Anterior cingulate cortex (tissue), 58 donors: Measurements from ENCODE around the gene LAD1.

ENCODE experiments used
- DNase-seq, 58 donors: peaks; one replicate each; lab custom pipeline; 2025; lab: John Stamatoyannopoulos, UW

Gene LAD1

DNA sequence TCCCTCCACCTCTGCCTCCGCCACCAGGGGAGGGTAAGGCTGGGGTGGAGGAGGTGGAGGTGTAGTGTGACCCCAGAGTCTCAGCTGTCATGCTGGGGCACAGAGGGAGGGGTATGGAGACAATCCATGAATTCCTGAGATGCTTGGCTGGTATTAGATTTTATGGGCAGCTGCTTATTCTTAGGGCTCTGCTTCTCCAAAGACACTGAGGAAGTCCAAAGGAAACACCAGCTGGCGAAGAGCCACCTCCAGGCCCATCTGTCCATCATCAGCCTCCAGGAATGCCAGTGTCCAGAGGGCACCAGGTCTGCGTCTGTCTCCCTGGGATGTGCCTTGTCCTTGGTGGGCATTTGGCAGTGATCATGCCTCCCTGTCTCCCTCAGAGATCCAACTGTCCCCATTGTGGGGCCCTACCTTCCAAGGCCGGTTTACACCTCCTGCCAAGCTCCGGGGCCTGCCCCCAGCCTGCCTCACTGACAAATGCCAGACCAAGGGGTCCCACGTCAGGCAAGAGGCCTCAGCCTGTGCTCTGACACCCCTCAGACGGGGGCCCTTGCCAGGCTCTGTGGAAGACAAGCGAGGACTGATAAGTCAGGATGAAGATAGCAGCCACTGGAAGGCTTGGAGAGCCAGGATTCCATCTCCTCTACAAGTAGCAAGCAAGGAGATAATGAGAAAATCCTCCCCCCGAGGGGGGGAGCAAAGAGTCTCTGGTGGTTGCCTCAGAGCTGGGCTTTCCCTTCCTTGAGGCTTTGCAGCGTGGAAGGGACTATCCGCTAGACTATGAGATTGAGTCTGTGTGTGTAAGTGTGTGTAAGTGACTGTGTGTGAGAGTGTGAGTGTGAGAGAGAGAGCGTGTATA lies 20.9 kb upstream of the LAD1 start:
- no peak for DNase-seq

- DNase-seq, result no peak
Observed at GRCh38 chr1:201419256-201419655, 20.1 kb upstream of the LAD1 start.

- no peak for DNase-seq
Observed at GRCh38 chr1:201418461-201418860, 19.3 kb upstream of the LAD1 start.

GRCh38 chr1:201414051-201414738 lies 15.1 kb upstream of the LAD1 start:
- no peak for DNase-seq

GRCh38 chr1:201411292-201411691 lies 12.2 kb upstream of the LAD1 start:
- no peak for DNase-seq

DNA sequence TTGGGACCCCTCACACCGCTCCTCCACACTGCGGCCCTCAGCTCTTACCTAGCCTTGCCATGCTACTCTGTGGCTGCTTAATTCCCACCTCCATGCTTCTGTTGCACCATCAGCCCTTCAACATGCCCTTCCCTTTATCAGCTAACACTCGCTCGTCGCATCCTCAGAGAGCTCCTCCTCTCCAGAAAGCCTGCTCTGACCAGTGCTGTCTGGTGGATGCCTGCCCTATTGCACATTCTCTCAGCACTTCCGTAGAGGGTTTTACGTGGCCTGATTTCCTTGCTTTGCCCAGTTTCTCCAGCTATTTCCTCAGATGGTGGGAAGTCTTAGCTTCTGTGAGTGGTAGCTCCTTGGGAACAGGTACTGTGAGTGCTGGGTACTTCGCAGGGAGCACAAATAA lies 10.3 kb upstream of the LAD1 start:
- no peak for DNase-seq

- DNase-seq, result no peak
Observed at GRCh38 chr1:201408834-201409200, 9.7 kb upstream of the LAD1 start.

DNA sequence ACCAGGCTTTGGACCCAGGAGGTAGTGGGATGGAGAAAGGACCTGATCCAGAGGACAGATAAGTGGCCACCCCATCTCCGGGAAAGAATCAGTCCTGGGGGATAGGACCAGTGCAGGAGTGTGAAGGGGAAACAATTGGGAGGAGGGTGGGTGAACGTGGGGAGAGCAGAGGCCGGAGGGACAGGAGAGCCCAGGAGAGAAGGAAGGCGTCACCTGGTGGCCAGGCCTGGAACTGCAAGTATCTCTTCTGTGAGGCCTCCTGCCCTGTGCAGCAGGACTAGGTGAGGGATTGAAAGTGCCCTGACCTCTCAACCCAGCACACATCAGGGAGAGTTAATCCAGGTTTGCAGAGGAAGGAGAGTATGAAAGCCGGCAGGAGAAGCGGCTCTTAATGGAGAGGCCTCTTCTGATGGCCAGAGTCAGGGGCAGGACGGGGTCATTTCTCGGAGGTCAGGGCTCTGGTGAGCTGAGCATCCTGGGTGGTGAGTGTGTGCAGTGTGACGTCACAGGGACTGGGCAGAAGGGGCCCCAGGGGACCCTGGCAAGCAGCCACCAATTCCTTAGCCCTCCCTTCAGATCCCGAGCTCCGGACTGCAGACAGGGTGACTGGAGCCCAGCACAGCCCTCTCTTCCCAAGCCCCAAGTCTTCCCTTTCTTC lies 9.2 kb upstream of the LAD1 start:
- peak in 47 of 58 donors; percentile 4 to 81 (median 35) for DNase-seq

GRCh38 chr1:201406831-201407406 lies 7.8 kb upstream of the LAD1 start:
- DNase-seq, result no peak

GRCh38 chr1:201405484-201405831 lies 6.3 kb upstream of the LAD1 start:
- no peak for DNase-seq

GRCh38 chr1:201404722-201405483 lies 5.8 kb upstream of the LAD1 start:
- no peak for DNase-seq

GRCh38 chr1:201404055-201404454 lies 4.9 kb upstream of the LAD1 start:
- DNase-seq, result no peak

- no peak for DNase-seq
Observed at GRCh38 chr1:201403359-201403758, 4.2 kb upstream of the LAD1 start.

DNA sequence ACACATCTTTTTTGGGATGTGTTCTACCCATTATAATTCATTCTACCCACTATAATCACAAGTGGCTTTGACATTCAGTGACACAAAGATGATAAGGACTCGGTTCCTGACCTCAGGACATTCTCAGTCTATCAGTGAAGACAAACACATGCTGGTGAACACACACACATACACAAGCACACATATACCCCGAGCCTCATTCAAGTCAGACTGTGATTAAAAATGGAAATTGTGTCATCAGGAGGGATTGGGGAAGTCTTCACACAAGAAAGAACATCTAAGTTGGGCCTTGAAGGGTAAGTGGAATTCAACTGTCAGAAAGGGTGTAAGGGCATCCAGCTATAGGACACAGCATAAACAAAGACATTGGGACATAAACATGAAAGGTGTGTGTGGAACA lies 2.6 kb upstream of the LAD1 start:
- no peak for DNase-seq

- no peak for DNase-seq
Observed at GRCh38 chr1:201400852-201401230, 1.7 kb upstream of the LAD1 start.

- no peak for DNase-seq
Observed at GRCh38 chr1:201400212-201400851, 1.2 kb upstream of the LAD1 start.

DNA sequence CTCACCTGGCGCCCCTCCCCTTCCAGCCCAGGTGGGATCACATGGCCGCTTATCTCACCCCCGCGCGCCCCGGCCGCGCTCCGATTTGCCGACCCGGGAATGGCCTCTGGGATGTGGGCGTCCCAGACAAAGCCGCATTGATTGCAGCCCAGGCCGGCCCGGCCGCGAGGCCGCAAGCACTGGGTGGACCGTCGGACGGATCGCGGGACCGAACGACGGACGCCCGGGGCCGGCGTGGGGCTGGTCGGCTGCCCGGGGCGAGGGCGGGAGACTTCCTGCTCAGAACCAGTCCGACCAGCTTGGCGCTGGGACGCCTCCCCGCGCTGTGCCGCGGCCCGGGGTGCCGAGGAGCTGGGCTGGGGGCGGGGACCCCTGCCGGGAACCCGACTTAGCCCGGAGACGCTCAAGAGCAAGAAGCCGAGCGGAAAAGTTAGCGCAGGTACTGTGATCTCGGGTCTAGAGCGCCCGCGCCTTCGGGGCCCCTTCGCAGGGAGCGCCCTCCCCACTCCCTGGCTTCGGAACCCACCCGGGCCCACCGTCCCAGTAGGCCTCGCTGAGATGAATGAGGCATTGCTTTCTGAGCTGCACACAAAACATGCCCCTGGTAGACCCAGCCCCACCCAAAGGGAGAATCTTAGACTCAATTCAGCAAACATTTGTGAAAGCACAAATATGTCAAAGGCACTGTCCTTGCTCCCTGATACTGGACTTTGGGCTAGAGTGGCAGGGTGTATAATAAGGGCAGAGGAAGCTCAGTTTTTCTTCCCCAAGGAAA lies 415 bp upstream of the LAD1 start:
- peak in 1 of 58 donors; percentile 22 for DNase-seq

DNA sequence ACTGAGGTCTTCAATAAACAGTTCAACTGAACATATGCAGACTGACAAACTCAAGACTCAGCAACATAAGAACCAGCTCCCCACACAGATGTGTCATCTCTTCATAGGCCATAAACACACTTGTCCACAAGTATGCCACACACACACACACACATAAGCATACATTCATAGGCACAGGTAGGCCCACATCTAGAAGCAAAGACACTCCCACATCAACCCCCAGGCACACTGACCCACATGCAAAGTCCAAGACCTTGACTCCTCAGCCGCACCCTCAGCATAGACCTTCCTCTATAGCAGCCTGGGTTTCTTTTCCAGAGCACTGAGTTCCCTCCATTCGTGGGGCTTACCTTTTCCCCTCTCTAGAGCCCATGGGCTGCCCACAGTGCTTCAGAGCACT lies 1.4 kb downstream of the LAD1 start:
- DNase-seq, result no peak

DNA sequence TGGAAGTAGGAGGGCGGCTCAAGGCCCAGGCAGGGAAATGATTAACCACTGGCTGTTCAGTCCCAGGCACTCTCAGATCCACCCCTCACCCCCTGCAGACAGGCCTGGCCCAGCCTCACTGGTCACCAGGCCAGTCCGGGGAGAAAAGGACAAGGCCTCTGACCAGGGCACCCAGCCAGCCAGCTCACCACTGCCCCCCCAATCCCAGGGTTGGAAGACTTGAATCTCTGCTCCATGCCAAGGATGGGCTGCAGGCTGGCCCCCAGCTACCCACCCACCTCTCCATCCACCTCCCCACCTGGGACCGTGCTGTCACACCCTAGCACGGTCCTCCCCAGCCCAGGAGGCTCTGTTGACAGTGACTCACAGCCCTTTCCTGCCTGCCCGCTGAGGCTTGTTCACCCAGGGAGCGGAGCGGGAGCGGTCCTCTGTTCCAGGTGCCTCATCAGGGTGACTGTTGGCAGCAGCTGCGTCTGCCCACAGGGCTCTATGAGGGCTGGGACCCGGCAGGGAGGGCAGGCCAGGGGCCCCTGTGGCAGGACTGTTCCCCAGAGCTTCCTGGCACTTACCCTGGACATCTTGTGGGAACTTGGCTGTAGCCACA lies 2.2 kb downstream of the LAD1 start:
- DNase-seq, result no peak
